HG02623 (cell line): ENCODE results near the gene TMEM30B.
"Not testable (repeated sequence)": the region's sequence is repeated elsewhere in the genome, so short reads cannot be mapped to it uniquely, and the experiment has no call there.

ENCODE experiments used
- ATAC-seq: cut with Tn5 transposase; IDR thresholded peaks from one replicate; pipeline ENCODE4 v1.9.1; 2021; ENCODE audit warnings: moderate library complexity; ENCODE audit not compliant: unreplicated experiment

The TMEM30B gene

GRCh38 chr14:61281186-61281947 lies at the start of gene TMEM30B:
TMEM30B (minus strand) TSS chr14:61281338; CDS start chr14:61281147, 191 bp downstream.
- no peak for ATAC-seq

GRCh38 chr14:61330511-61330910 lies 49.4 kb upstream of the TMEM30B start:
- no peak for ATAC-seq

- ATAC-seq = peak; percentile 62
Observed at GRCh38 chr14:61329478-61330051, 48.4 kb upstream of the TMEM30B start.

GRCh38 chr14:61328626-61329262 lies 47.6 kb upstream of the TMEM30B start:
- ATAC-seq = no peak

GRCh38 chr14:61326847-61327246 lies 45.7 kb upstream of the TMEM30B start:
- ATAC-seq = no peak

- no peak for ATAC-seq
Observed at GRCh38 chr14:61326146-61326545, 45.0 kb upstream of the TMEM30B start.

- ATAC-seq = no peak
Observed at GRCh38 chr14:61325166-61325565, 44.0 kb upstream of the TMEM30B start.

- no peak for ATAC-seq
Observed at GRCh38 chr14:61323970-61324369, 42.8 kb upstream of the TMEM30B start.

- no peak for ATAC-seq
Observed at GRCh38 chr14:61322799-61323290, 41.7 kb upstream of the TMEM30B start.

GRCh38 chr14:61322011-61322798 lies 41.1 kb upstream of the TMEM30B start:
- ATAC-seq = peak; percentile 5

GRCh38 chr14:61321385-61322010 lies 40.4 kb upstream of the TMEM30B start, which contains the start of gene PRKCH:
PRKCH (plus strand) TSS chr14:61321579; CDS start chr14:61322102, 523 bp downstream.
- ATAC-seq = peak; percentile 65

GRCh38 chr14:61320806-61321384 lies 39.8 kb upstream of the TMEM30B start:
- ATAC-seq = no peak

- not testable (repeated sequence) for ATAC-seq
Observed at GRCh38 chr14:61320170-61320569, 39.0 kb upstream of the TMEM30B start.

GRCh38 chr14:61319706-61320105 lies 38.6 kb upstream of the TMEM30B start:
- ATAC-seq = no peak

- ATAC-seq = no peak
Observed at GRCh38 chr14:61319086-61319485, 37.9 kb upstream of the TMEM30B start.

GRCh38 chr14:61315313-61315712 lies 34.2 kb upstream of the TMEM30B start:
- no peak for ATAC-seq

- not testable (repeated sequence) for ATAC-seq
Observed at GRCh38 chr14:61308701-61309100, 27.6 kb upstream of the TMEM30B start.

- ATAC-seq = no peak
Observed at GRCh38 chr14:61308198-61308597, 27.1 kb upstream of the TMEM30B start.

- ATAC-seq = no peak
Observed at GRCh38 chr14:61304688-61305087, 23.6 kb upstream of the TMEM30B start.

- ATAC-seq = no peak
Observed at GRCh38 chr14:61300754-61301153, 19.6 kb upstream of the TMEM30B start.
